Measurements from ENCODE around the gene HSF4.

The HSF4 gene

GRCh38 chr16:67216612-67217490 lies 52.3 kb downstream of the HSF4 start:
- peak; percentile 55 to 64 for DNase-seq (ENCODE audit: low read depth in 1 of 2, low spot score in 1 of 2)
- no peak for TF ChIP-seq GABPA (IDR thresholded peaks at IDR 0.05; ENCODE audit: low read depth)
- TF ChIP-seq SPI1 (IDR thresholded peaks at IDR 0.05; ENCODE audit: borderline replicate concordance, low read depth) = peak; percentile 42; the same call in 1 of the 2 replicates
- Histone ChIP-seq H3K27me3 (ENCODE audit: insufficient read depth, poor library complexity, severe bottlenecking) (no peaks in the 10 kb centered on the region), H3K4me3 (replicated peaks; ENCODE audit: insufficient read depth, low read length) (no peak overlapping the region), H3K27ac (replicated peaks) (no peak overlapping the region)

Small RNA genes within 50 kb of the gene (microRNA-seq; reads per million reads assigned to microRNA genes)
- 15.1 reads per million, percentile 41 among the genes with 10 or more reads in this experiment for gene MIR328
